ENCODE measurements around the gene SPTLC3.

SPTLC3 gene

DNA sequence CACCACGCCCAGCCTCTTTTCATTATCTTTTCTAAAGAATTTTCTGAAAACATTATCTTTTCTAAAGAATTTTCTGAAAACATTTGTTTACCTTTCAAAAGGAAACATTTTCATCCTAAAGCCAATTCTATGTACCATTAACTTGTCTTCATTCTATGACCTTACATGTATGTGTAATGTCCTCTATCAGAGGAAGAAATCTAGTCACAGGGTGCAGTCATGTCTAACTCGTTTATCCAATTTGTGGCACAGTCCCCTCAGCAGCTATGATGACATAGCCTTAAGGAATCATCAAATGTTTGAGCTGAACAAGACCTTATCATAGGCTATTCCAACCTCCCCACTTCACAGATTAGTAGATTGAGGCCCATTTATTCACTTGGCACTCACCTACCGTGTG lies 21.5 kb upstream of the SPTLC3 start:
- no peak for DNase-seq

DNA sequence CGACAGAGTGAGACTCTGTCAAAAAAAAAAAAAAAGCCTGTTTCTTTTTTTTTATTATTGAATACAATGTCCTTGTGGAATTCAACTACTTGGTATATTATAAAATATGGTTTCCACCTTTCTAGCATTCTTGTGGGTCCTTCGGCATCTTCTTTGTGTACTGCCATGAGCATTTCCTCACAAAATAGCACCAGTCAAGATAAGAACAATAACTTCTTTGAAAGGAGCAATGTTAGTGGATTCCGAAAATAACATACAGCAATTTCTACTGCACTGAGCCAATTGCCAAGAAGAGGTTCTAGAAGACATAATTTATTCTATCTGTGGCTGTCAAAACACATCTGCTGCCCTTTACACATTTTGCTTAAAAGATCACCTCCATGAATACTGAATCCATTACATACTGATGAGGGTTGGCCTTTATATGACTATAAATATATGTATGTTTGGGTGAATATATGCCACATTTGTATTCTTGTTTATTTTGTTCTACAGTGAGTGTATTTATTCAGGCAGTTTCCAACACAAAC lies 19.1 kb upstream of the SPTLC3 start:
- no peak for DNase-seq

DNA sequence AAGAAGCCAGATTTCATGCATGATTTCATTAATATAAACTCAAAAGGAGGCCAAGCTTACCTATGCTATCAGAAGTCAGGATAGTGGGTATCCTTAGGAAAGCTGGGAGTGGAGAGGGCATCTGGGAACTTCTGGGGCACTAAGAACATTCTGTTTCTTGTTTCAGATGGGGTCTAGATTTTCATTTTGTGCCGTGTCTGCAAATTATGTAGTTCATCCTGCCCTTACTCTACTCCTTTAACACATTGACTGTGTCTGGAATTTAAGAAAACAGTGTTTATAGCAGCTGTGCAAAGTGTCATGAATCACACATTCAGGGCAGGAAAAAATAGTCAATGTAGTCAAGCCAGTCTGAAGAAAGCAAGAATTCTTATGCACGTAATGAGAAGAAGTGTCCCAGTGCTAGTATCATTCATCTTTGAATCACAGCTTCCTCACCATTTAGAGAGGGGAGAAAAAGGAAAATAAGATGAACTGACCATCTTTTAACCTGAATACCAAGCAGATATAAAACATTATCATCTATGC lies 11.6 kb upstream of the SPTLC3 start:
- no peak for DNase-seq

DNA sequence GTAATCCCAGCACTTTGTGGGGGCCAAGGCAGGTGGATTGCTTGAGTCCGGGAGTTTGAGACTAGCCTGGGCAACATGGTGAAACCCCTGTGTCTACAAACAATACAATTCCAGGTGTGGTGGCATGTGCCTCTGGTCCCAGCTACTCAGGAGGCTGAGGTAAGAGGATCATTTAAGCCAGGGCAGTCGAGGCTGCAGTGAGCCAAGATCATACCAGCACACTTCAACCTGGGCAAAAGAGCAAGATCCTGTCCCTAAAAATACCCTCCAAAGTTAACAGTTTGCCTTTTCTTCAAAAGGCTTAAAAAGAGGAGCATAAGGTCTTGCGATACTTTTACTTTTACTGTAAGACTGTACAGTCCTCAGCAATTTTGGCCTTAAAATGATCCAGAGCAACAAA lies 10.7 kb upstream of the SPTLC3 start:
- no peak for DNase-seq

DNA sequence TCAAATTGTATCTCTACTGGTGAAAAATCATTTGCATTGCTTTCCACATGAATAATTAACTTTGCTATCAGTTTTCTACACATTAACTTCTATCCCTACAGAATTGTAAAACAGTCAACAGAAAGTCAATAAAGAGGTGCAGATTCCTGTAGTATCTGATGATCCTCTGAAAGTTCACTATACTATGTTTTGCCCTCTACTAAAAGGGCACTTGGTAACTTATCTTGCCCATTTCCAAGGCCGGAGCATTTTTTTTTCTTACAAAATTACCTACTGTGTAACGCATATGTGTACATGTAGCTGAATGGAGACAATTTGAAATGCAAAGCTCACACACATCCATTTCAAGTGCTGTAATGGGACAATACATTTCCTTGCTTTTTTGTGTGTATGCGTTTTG lies 9.6 kb upstream of the SPTLC3 start:
- no peak for DNase-seq

DNA sequence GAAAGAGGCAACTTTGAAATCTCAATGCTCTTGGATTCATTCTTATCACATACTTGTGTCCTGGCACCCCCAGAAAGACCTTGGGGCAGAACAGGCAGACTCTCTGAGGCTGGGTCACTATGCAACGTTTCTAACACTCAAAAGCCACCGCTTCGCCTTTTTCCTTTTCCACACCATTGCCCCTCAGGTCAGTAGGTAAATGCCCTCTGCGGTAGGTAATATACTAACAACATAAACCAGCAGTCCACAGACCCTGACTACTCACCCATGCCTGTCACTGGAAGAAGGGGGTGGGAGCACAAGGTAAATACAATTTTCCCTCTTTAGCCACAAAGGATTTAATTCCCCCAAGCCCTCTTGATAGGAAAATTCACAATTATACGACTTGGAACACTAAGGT lies 6.5 kb upstream of the SPTLC3 start:
- DNase-seq, result no peak

DNA sequence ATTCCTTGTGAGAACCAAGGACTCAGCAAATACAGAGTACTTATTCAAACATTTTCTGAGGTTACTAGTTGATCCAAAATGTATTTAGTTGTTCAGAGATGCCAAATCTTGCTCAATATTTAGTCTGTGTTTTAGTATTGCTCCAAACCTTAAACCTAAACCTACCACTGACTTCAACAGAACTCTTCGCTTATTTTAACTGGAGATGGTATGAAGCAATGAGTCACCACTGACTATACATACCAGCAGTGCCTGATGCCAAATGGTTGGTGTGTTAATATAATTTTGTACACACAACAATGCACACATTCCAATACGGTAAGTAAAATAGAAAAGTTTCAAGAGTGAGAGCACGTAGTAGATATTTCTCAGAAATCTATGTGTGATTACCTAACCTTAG lies 1.9 kb upstream of the SPTLC3 start:
- DNase-seq, result no peak

DNA sequence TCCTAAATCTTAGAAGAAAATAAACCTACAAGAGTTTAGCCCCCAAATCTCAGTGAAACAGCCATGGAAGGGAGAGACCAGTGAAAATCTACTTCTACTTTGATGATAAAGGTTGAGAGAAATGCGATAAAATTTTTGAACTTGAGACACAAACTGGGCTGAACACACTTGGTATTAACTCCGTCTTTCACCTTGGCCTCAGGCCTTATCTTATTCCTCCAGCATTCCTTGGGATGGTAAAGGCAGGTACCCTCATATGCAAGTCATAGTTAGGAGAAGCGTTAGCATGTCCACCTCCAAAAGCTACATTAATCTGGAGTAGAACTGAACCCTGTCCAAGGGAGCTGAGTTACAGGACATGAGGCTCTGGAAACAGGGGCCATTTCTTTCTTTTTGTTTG lies 1.2 kb upstream of the SPTLC3 start:
- no peak for DNase-seq

DNA sequence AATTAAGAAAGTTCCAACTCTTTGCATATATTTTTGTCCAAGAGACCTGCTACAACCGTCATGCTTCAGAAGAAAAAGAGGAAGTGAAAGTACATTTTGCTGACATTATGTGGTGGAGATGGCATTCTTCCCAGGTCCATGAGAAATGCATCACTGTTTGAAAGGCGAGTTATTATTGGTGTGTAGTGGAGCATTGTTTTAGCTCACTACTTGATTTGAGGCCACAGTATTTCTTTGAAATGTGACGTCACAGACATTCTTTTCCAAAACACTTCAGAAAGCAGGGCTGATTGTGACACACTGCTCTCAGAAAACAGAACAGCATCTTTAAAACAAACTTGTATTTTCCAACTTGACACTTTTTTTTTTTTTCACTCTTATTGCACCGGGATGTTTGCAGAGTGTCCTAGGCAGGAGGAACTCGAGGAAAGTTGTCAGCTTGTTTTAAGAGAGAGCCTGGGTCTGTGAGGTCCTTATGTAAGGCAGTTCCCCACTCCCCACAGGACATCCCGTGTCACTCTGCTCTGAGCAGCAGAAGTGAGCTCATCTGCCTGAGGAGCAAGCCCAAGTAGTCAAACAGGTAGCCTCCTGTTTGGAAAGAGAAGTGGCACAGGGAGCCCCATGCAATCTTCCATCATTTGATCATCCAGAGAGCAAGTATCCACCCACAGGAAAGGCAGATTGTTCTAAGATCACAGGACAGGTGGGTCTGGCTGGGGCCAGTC lies 1.1 kb downstream of the SPTLC3 start:
- no peak for DNase-seq

DNA sequence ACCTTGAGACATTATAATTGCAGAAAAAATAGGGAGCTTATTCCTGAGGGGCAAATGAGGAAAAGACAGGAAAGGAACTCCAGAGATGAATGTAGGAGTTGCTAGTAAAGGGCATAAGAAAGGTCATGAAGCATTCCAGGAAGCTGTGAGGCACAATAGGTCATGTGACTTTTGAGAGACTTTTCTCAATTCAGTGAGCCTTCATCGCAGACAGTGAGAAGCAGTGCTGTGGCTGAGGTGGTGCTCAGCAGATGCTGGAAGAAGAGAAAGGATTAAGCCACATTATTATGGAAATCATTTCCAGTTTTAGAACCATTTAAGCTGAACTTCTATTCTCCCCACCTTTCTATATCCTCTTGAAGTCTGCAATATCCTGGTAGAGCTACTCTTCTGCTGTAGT lies 4.1 kb downstream of the SPTLC3 start:
- DNase-seq, result no peak

DNA sequence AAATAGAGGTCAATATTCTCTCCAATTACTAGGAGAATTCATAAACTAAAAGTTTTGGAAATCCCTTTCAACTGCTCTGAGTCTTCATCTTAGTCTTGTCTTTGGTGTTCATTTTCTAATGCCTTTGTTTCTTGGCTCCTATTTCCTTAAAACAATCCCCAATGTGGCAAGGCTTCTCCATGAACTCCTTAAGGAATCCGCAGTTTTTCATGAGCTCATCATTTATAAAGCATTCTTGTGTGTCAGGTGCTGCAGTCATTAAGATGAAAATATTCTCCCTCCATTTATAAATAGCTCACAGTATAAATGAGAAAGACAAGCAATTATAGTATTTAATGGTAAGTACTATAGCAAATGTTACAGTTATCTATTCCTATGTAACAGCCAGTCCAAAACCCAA lies 4.6 kb downstream of the SPTLC3 start:
- DNase-seq, result no peak

DNA sequence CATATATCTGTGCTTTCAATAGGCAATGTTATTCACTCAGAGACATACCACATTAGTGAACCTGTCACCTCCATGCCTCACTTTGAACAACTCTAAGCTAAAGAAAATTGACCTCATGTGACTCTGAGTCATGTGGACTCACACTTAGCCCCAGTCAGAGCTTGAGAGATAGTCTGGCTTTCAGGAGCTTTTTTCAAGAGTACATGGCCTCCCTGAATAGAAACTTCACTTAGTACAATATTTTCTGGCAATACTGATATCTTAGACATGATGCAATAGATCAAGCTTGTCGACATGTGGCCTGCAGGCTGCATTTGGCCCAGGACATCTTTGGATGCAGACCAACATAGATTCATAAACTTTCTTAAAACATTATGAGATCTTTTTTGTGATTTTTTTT lies 8.5 kb downstream of the SPTLC3 start:
- DNase-seq, result no peak

DNA sequence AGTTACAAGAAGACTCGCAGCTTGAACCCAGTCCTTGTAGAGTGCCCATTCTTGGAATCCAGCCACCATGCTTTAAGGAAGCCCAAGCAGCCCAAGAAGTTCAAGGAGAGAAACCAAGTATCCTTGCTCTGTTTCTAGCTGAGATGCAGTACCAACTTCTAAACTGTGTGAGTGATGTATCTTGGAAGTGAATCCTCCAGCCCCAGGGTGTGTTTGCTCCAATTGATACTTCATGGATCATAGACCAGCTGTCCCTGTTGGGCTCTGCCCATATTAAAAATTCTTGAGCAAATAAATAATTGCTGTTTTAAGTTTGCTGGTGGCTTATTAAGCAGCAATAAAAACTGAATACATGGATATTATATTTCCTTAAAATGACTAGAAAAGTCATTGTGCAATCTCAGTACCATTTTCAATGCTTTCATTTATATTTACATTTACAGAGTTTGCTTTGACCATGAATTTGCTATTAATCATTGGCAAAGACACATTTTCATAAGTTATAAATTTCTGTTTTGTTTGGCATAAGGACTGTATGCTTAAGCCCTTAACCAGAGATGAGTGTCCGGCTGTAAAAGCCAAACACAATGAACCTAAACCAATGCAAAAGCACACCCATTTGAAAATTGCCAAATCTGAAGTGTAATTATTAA lies 9.2 kb downstream of the SPTLC3 start:
- no peak for DNase-seq

DNA sequence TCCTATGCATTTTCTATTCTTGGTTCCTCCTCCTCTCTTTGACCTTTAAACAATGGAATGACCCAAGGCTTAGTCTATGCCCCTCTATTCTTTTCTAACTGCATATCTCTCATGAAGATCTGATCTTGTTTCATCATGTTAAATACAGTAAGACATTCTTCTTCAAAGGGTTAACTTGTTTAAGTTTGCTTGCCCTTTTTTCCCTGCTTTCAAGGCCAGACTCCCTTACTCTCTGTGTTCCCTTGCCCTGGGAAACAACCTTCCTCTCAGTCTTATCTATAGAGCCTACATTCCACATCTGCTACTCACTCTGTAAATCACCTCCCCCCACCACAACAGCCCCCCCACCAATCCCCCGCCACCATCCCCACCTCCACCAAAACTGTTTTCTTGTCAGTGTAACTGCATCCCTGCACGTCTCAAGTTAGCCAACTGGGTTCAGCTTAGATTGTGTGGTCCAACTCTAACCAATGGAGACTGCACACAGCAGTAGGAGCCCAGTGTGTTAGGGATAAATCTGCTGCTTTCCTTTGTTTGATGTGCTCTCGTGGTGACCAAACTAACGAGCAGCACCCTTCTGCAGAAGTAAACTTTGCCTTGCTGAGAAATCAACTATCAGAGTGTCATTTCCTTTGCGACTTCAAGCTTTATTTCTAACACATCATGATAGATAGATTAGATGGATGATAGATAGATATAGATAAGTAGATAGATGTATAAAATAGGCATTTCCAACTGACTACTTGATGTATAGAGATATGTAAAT lies 12.6 kb downstream of the SPTLC3 start:
- DNase-seq, result no peak

DNA sequence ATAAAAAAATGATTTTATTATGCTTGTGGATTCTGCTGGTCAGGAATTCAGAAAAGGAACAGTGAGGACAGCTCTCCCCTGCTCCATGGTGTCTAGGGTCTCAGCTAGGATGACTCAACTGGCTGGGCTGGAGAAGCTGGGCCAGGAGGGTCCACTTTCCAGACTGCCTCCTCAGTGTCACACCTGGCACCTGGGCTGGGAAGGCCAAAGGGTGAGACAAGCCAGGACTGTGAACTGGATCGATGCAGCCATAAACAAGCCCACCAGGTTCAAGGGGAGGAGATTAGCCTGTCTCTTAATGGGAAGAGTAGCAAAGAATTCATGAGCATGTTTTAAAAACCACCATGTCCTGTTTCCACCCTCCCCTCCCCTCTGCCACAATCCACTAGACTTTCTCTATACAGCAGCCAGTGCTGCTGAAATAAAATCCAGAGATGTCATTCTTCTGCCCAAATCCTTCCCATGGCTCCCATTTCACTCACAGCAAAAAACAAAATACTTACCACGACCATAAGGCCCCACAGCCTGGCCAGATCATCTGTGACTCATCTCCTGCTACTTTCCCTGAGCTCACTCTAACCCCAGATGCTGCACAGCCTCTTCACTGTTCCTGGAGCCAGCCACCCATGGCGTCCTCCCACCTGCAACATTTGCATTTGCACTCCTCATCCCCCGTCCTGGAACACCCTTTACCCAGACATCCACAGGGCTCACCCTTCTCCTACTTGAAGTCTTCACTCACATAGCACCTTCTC lies 13.8 kb downstream of the SPTLC3 start:
- DNase-seq, result no peak

DNA sequence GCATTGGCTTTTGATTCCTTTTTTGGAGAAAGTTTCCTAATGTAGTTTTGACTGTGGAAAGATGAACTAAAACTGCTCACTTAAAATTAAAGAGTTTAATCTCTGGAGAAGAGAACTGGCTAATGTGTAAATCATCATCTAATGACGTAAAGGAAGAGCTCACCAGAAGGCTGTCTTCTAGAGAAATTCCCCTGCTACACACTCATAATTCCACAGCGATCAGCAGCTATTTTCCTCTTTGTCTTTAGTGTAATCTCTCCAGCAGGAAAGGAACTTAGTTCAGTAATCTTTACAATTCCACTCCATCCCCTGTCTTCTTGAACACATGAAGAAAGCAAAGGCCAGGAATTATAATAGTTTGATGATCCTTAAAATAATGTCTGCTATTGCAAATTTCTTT lies 15.8 kb downstream of the SPTLC3 start:
- DNase-seq, result no peak

DNA sequence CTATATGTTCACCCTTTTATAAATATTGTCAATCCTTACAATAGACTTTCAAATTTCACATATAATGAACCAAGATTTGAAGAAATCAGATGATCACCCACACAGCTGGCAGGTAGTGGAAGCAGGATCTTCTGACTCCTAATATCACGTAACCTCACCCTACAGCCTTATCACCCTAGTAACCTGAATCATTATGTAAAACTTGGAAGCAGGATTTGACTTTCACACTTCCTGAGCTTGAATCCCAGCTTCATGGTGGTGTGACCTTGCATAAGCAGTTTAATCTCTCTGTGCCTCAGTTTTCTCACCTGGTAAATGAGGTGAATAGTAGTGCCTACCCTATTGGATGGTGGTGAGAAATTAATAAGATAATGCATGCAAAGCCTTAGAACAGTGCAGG lies 16.4 kb downstream of the SPTLC3 start:
- no peak for DNase-seq

DNA sequence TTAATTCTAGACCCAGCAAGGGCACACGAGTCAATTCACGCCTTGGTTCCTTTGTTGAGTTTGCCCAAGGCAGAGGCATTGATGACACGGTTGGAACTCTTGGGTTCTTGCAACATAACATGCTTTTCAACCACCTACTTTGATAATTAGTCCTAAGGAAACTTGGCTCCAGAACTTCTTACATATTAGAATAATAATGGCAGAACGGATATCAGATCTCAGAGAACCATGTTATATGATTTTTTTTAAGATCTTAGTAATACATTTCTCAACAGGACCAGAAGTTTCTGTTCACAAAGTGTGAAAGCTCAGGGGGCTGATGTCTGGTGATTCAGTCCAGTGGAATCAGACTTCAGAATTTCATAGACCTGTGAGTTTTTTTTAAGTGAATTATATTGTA lies 19.2 kb downstream of the SPTLC3 start:
- DNase-seq, result no peak

DNA sequence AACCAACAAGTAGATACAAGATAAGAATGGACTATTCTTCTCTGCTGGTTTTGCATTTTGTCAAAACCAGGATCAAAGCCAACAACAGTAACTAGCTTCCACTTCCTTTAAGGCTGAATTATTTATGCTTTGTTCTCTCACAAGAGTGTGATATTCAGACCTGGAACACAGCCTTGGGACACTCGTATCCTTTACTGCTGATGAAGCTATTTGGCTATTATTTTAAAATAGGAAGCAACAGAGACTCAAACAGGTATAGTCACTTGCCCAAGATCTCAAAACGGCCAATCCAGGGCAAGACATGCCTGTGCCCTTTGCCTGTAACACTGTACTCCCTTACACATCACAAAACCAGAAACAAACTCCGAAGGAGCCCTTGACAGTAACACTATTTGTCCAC lies 19.9 kb downstream of the SPTLC3 start:
- no peak for DNase-seq

DNA sequence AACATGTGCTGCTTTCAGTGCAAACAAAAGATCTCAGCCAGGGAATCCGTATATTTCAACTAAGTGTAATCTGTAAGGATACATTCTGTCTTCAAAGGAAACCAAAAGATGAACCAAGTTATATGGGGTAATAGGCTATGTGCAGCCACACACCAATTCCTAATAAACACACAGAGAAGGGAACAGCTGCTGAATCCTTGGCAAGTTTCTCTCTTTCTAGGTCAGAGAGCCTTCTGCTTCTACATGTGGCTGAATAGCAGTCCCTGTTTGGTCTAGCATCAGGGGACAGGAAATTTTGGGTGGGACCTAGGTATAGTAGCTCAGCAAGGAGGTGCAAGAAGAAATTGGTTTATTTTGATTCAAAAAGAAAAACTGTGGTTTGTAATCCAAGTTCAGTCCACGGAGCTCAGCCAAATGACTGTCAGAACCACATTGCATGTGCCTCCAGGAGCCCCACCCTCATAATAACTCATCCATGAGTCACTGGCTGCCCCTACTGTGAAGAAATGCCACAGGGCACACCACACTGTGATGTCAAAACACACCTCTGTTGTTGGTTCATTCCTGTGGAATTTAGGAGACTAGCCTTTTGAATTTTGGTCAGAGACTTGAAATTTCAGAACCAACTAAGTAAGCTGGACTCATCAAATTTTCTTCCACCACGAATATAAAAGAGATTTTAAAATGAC lies 21.1 kb downstream of the SPTLC3 start:
- no peak for DNase-seq

DNA sequence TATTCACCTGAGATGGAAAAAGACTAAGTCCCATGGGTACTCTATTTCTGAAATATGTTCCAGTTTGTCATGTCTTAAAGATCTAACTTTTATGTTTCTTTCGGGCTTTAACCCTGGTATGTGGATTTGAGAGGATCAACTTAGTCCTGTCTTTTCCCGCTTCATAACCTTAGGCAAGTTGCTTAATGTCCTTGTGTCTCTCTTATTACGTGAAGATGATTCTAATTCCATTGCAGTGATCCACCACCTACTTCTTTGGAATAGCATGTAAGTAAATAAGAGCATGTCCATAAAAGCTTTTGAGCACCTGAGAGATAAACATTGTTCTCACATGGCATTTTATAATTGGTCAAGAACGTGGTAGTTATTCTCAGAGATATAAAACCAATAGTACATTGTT lies 23.0 kb downstream of the SPTLC3 start:
- DNase-seq, result no peak

DNA sequence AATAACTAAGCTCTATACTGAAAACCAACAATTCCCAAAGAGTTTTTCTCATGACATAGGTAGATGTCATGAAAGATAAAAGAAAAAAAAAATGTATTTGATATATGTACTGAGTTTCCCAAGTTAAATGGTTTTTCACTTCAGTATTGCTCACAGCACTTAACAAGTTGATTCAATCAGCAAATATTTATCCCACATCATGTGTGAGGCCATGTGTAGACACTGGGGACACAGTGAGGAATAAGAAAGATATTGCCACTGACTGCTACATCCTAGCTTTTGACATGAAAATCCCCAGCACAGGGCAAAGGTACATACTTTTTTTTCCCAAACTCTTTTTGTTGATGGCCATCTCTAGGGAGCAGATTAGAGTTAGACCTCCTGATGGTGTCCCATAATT lies 25.3 kb downstream of the SPTLC3 start:
- DNase-seq, result no peak

Measured in NCI-H2081 (cell line).